Effector CD8-positive, alpha-beta T cell (primary cell): ENCODE measurements around the gene CARD11.

Experiments used
- DNase-seq: peaks from one replicate; lab custom pipeline; 2025; lab: John Stamatoyannopoulos, UW
- total RNA-seq, 4 experiments: gene quantifications; one replicate each; lab custom pipeline; 2026; lab: John Stamatoyannopoulos, UW

The CARD11 gene
- 207 to 275 (median 226) reads per million in 4 experiments for total RNA-seq

- peak; percentile 44 for DNase-seq
Measured at GRCh38 chr7:3043544-3044371, at the start of gene CARD11. Gene CARD11, minus strand, starts transcription at chr7:3043867. Its CDS starts 85,361 bp downstream, at chr7:2958506.

GRCh38 chr7:3092468-3092867, 48.8 kb upstream of the CARD11 start:
- DNase-seq, result peak; percentile 57

GRCh38 chr7:3091631-3092030, 48.0 kb upstream of the CARD11 start:
- no peak for DNase-seq

- no peak for DNase-seq
Measured at GRCh38 chr7:3089493-3089892, 45.8 kb upstream of the CARD11 start.

- DNase-seq, result no peak
Measured at GRCh38 chr7:3087243-3087755, 43.6 kb upstream of the CARD11 start.

- no peak for DNase-seq
Measured at GRCh38 chr7:3083350-3083749, 39.7 kb upstream of the CARD11 start.

- no peak for DNase-seq
Measured at GRCh38 chr7:3082831-3083230, 39.2 kb upstream of the CARD11 start.

GRCh38 chr7:3082386-3082785, 38.7 kb upstream of the CARD11 start:
- DNase-seq, result no peak

- no peak for DNase-seq
Measured at GRCh38 chr7:3080106-3080505, 36.4 kb upstream of the CARD11 start.

GRCh38 chr7:3078514-3078913, 34.8 kb upstream of the CARD11 start:
- no peak for DNase-seq

GRCh38 chr7:3076700-3077099, 33.0 kb upstream of the CARD11 start:
- DNase-seq, result no peak

- DNase-seq, result no peak
Measured at GRCh38 chr7:3076163-3076562, 32.5 kb upstream of the CARD11 start.

- DNase-seq, result no peak
Measured at GRCh38 chr7:3075441-3075840, 31.8 kb upstream of the CARD11 start.

GRCh38 chr7:3074459-3074821, 30.8 kb upstream of the CARD11 start:
- no peak for DNase-seq

GRCh38 chr7:3073763-3074458, 30.2 kb upstream of the CARD11 start:
- no peak for DNase-seq

GRCh38 chr7:3070908-3071307, 27.2 kb upstream of the CARD11 start:
- no peak for DNase-seq

GRCh38 chr7:3069771-3070449, 26.2 kb upstream of the CARD11 start:
- DNase-seq, result no peak

- DNase-seq, result no peak
Measured at GRCh38 chr7:3068530-3068929, 24.9 kb upstream of the CARD11 start.

- no peak for DNase-seq
Measured at GRCh38 chr7:3067606-3068380, 24.1 kb upstream of the CARD11 start.

- no peak for DNase-seq
Measured at GRCh38 chr7:3067193-3067592, 23.5 kb upstream of the CARD11 start.

- no peak for DNase-seq
Measured at GRCh38 chr7:3066506-3066905, 22.8 kb upstream of the CARD11 start.

- peak; percentile 34 for DNase-seq
Measured at GRCh38 chr7:3065724-3066143, 22.1 kb upstream of the CARD11 start.
